Vagina (tissue), 2 donors: ENCODE results near the gene TKFC.

Experiments used
- POLR2A ChIP-seq, 2 donors: fragments of 450-650 bp; IDR thresholded peaks; one replicate each; pipeline ENCODE4 v1.6.1; 2017; ENCODE audit warnings: antibody characterized with exemption in 2 of 2, mild to moderate bottlenecking in 2 of 2, moderate library complexity in 2 of 2
- TF ChIP-seq, protein P1 (sequence below), 3 experiments: fragments of 450-650 bp in 2 of 3; fragments of 200-600 bp in 1 of 3; sonication (generic) in 1 of 3; IDR thresholded peaks; one replicate each; pipeline ENCODE4 v1.5.1; 2017 to 2019; ENCODE audit warnings: antibody characterized with exemption in 3 of 3, mild to moderate bottlenecking in 2 of 3, moderate library complexity in 2 of 3

GRCh38 chr11:61303725-61304124 lies 29.3 kb upstream of the TKFC start:
- TF ChIP-seq, protein P1, sequence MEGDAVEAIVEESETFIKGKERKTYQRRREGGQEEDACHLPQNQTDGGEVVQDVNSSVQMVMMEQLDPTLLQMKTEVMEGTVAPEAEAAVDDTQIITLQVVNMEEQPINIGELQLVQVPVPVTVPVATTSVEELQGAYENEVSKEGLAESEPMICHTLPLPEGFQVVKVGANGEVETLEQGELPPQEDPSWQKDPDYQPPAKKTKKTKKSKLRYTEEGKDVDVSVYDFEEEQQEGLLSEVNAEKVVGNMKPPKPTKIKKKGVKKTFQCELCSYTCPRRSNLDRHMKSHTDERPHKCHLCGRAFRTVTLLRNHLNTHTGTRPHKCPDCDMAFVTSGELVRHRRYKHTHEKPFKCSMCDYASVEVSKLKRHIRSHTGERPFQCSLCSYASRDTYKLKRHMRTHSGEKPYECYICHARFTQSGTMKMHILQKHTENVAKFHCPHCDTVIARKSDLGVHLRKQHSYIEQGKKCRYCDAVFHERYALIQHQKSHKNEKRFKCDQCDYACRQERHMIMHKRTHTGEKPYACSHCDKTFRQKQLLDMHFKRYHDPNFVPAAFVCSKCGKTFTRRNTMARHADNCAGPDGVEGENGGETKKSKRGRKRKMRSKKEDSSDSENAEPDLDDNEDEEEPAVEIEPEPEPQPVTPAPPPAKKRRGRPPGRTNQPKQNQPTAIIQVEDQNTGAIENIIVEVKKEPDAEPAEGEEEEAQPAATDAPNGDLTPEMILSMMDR (IDR thresholded peaks at IDR 0.05), result no peak
- TF ChIP-seq POLR2A (IDR thresholded peaks at IDR 0.05), result no peak
